ENCODE measurements around the gene LASP1NB.
A peak's percentile ranks its signal among the peaks of the same experiment; 100 is the strongest.

LASP1NB gene

GRCh38 chr17:38925263-38925995 lies at the start of gene LASP1NB:
TSS of gene LASP1NB (plus strand) at chr17:38925614.
- peaks cover 17% of the 10 kb centered on the region for H3K4me1 Mint-ChIP-seq
- H3K27ac Mint-ChIP-seq = no peak within 1 kb of the TSS
- H3K9me3 Mint-ChIP-seq = no peaks in the 10 kb centered on the region
- POLR2A ChIA-PET = interaction anchor here (0.6 to 5.1 kb wide), 9 partner anchors 8 to 229 kb away, joined by 3 to 32 read pairs (median 5); partner anchors contain the start of genes FBXO47, LASP1 and RPL23
- no peaks in the 10 kb centered on the region for H3K27me3 Mint-ChIP-seq
- CTCF ChIA-PET = interaction anchor here (0.7 to 2.8 kb wide), 3 partner anchors 54 to 599 kb away, joined by 5 to 9 read pairs (median 5); partner anchors contain the start of gene LASP1
- no peak for TF ChIP-seq CTCF (IDR thresholded peaks at IDR 0.05)
- ATAC-seq (ENCODE audit: low read depth) (no peak), DNase-seq (no peak)
- no peak within 1 kb of the TSS for H3K4me3 Mint-ChIP-seq
- intact Hi-C loops (cut with micrococcal nuclease) = loop anchor here (2.0 kb wide), 3 partner anchors 17 to 227 kb away; partner anchors contain the start of gene LASP1
- H3K36me3 Mint-ChIP-seq (ENCODE audit: low read depth) = peaks cover 2% of the 10 kb centered on the region

- ChIA-PET CTCF (no interaction called here), POLR2A (interaction anchor here (0.6 to 2.3 kb wide), 9 partner anchors 8 to 62 kb away, joined by 3 to 18 read pairs (median 5); partner anchors contain the start of genes CWC25, LASP1 and RPL23)
- Mint-ChIP-seq H3K36me3 (ENCODE audit: low read depth) (peaks cover 44% of the 10 kb centered on the region), H3K9me3 (no peaks in the 10 kb centered on the region), H3K4me1 (peaks cover 88% of the 10 kb centered on the region), H3K27ac (peak overlapping the region; percentile 77), H3K4me3 (peak overlapping the region; percentile 38), H3K27me3 (no peaks in the 10 kb centered on the region)
- DNase-seq = no peak
- no peak for TF ChIP-seq CTCF (IDR thresholded peaks at IDR 0.05)
- intact Hi-C loops (cut with micrococcal nuclease) = no loop called here
- ATAC-seq (ENCODE audit: low read depth) = peak; percentile 87
Observed at GRCh38 chr17:38877130-38877851, 48.1 kb upstream of the LASP1NB start.

GRCh38 chr17:38879878-38880665 lies 45.3 kb upstream of the LASP1NB start:
- no peak for TF ChIP-seq CTCF (IDR thresholded peaks at IDR 0.05)
- H3K4me3 Mint-ChIP-seq = no peak overlapping the region
- ChIA-PET CTCF (no interaction called here), POLR2A (interaction anchor here (1.1 to 4.1 kb wide), 4 partner anchors 9 to 26 kb away, joined by 3 to 16 read pairs (median 4); partner anchors contain the start of genes LASP1 and RPL23)
- peaks cover 59% of the 10 kb centered on the region for H3K36me3 Mint-ChIP-seq (ENCODE audit: low read depth)
- ATAC-seq (ENCODE audit: low read depth) = no peak
- H3K4me1 Mint-ChIP-seq = peaks cover 86% of the 10 kb centered on the region
- peak overlapping the region; percentile 30 for H3K27ac Mint-ChIP-seq
- H3K9me3 Mint-ChIP-seq = no peaks in the 10 kb centered on the region
- no peaks in the 10 kb centered on the region for H3K27me3 Mint-ChIP-seq
- intact Hi-C loops (cut with micrococcal nuclease) = no loop called here
- no peak for DNase-seq

DNA sequence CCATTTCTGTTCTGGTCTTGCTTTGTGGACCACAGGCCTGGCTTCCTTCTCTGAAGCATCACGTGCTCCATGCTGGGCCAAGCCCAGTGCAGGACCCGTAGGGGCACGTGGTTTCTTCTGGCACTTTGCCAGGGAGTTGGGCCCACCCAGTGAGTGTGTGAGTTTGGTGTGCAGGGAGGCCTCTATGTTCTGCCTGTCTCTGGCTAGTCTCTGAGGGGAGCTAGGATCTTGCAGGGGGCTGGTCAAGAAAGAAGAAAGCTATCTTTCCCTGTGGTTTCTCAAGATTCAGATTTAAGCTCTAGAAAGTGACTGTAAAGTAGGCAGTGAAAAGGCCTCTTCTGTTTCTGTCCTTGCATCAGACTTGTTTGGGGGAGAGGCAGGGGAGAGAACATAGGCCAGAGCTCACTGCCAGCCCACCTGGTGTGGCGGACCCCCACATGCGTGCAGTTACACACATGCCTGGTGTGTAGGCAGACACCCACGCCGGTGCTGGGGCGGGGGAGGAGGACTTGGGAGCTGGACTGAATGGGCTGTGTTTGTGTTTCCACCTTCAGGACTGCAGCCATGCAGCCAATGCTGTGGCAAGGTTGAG lies 43.7 kb upstream of the LASP1NB start:
- H3K36me3 Mint-ChIP-seq (ENCODE audit: low read depth) = peaks cover 68% of the 10 kb centered on the region
- ATAC-seq (ENCODE audit: low read depth) = no peak
- no peak for DNase-seq
- intact Hi-C loops (cut with micrococcal nuclease) = no loop called here
- ChIA-PET POLR2A (interaction anchor here (0.6 to 4.1 kb wide), 6 partner anchors 10 to 58 kb away, joined by 3 to 17 read pairs (median 8); partner anchors contain the start of genes LASP1 and RPL23), CTCF (no interaction called here)
- peak overlapping the region; percentile 75 for H3K27ac Mint-ChIP-seq
- H3K27me3 Mint-ChIP-seq = no peaks in the 10 kb centered on the region
- no peaks in the 10 kb centered on the region for H3K9me3 Mint-ChIP-seq
- peaks cover 87% of the 10 kb centered on the region for H3K4me1 Mint-ChIP-seq
- H3K4me3 Mint-ChIP-seq = no peak overlapping the region
- no peak for TF ChIP-seq CTCF (IDR thresholded peaks at IDR 0.05)

Data from activated B cell treated with CpG ODN at 0.5 μM for 24 hours (primary cell).